Measurements from ENCODE around the gene GALT. TPM values are rescaled to one million over a fixed set of nuclear protein-coding genes. Genes with fewer than 3 reads are reported as not detected.
"Not testable (repeated sequence)": the region's sequence is repeated elsewhere in the genome, so short reads cannot be mapped to it uniquely, and the experiment has no call there.

Gene GALT
- total and polyA plus RNA-seq, 2 donors (not counting 1 experiment from before 2014, with no cell fraction given): 20.1 to 29.1 TPM

DNA sequence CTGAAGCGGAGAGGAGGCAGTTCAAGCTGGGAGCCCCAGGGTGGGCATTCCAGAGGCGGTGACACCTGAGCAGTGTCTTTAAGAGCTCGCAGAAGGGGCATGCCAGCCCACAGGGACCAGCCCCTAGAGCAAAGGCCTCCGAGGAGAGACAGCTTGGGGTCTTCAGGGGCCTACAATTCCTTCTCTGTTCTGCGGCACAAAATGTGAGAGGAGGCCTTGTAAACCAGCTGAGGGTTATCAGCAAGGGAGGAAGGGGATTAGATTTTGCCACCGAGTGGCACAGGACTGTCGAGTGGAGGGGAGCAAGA is 8.4 kb upstream of the GALT start:
- Histone ChIP-seq H3K4me1 (ENCODE audit: control insufficient read depth, extremely low read depth, insufficient read depth, low read length) (peaks cover 13% of the 10 kb centered on the region), H3K9me3 (ENCODE audit: control insufficient read depth, insufficient read depth, low read depth, low read length) (no peaks in the 10 kb centered on the region), H3K79me2 (ENCODE audit: control insufficient read depth, insufficient read depth, low read length) (peaks cover 19% of the 10 kb centered on the region), H3K9ac (ENCODE audit: insufficient read depth, low read length) (peak overlapping the region; percentile 77), H3K27me3 (ENCODE audit: control insufficient read depth, insufficient read depth, low read length) (no peaks in the 10 kb centered on the region), H3K4me3 (replicated peaks in 1 of 4; ENCODE audit: control extremely low read depth in 1 of 4, insufficient read depth in 1 of 4, low read depth in 3 of 4, low read length in 4 of 4) (peak overlapping the region; percentile 69 to 94 (median 82)), H3K36me3 (ENCODE audit: control insufficient read depth, insufficient read depth, low read length) (peaks cover 2% of the 10 kb centered on the region), H4K20me1 (ENCODE audit: control insufficient read depth, extremely low read depth, insufficient read depth, low read length) (no peaks in the 10 kb centered on the region), H3K27ac (ENCODE audit: insufficient read depth, low read length) (peak overlapping the region; percentile 71), H3K4me2 (ENCODE audit: extremely low read depth, insufficient read depth, low read length) (peak overlapping the region; percentile 99), H2AFZ (ENCODE audit: low read length) (peak overlapping the region; percentile 84)
- TF ChIP-seq, protein P1, sequence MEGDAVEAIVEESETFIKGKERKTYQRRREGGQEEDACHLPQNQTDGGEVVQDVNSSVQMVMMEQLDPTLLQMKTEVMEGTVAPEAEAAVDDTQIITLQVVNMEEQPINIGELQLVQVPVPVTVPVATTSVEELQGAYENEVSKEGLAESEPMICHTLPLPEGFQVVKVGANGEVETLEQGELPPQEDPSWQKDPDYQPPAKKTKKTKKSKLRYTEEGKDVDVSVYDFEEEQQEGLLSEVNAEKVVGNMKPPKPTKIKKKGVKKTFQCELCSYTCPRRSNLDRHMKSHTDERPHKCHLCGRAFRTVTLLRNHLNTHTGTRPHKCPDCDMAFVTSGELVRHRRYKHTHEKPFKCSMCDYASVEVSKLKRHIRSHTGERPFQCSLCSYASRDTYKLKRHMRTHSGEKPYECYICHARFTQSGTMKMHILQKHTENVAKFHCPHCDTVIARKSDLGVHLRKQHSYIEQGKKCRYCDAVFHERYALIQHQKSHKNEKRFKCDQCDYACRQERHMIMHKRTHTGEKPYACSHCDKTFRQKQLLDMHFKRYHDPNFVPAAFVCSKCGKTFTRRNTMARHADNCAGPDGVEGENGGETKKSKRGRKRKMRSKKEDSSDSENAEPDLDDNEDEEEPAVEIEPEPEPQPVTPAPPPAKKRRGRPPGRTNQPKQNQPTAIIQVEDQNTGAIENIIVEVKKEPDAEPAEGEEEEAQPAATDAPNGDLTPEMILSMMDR (conservative IDR thresholded peaks at IDR 0.05 in 1 of 2, IDR thresholded peaks at IDR 0.05 in 1 of 2; ENCODE audit: low read depth in 1 of 2, low read length in 2 of 2): no peak
- TF ChIP-seq EZH2 (IDR thresholded peaks at IDR 0.05; ENCODE audit: low read length, missing control alignments): no peak
- no peak for DNase-seq (ENCODE audit: low read depth in 2 of 2)

DNA sequence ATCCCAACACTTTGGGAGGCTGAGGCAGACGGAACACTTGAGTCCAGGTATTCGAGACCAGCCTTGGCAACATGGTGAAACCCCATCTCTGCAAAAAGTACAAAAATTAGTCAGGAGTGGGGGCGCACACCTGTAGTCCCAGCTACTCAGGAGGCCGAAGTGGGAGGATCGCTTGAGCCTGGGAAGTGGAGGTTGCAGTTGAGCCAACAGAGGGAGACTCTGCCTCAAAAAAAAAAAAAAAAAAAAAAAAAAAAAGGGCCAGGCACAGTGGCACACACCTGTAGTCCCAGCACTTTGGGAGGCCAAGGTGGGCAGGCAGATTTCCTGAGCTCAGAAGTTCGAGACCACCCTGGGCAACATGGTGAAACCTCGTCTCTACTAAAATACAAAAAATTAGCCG is 7.2 kb upstream of the GALT start:
- H3K4me1 ChIP-seq (ENCODE audit: control insufficient read depth, extremely low read depth, insufficient read depth, low read length): peaks cover 13% of the 10 kb centered on the region
- not testable (repeated sequence) for H2AFZ ChIP-seq (ENCODE audit: low read length); DNase-seq (ENCODE audit: low read depth in 2 of 2); H3K4me3 ChIP-seq (replicated peaks in 1 of 4; ENCODE audit: control extremely low read depth in 1 of 4, insufficient read depth in 1 of 4, low read depth in 3 of 4, low read length in 4 of 4); H3K36me3 ChIP-seq (ENCODE audit: control insufficient read depth, insufficient read depth, low read length); H3K9ac ChIP-seq (ENCODE audit: insufficient read depth, low read length); H3K9me3 ChIP-seq (ENCODE audit: control insufficient read depth, insufficient read depth, low read depth, low read length); H4K20me1 ChIP-seq (ENCODE audit: control insufficient read depth, extremely low read depth, insufficient read depth, low read length); H3K27ac ChIP-seq (ENCODE audit: insufficient read depth, low read length); H3K4me2 ChIP-seq (ENCODE audit: extremely low read depth, insufficient read depth, low read length); H3K27me3 ChIP-seq (ENCODE audit: control insufficient read depth, insufficient read depth, low read length)
- peaks cover 19% of the 10 kb centered on the region for H3K79me2 ChIP-seq (ENCODE audit: control insufficient read depth, insufficient read depth, low read length)

DNA sequence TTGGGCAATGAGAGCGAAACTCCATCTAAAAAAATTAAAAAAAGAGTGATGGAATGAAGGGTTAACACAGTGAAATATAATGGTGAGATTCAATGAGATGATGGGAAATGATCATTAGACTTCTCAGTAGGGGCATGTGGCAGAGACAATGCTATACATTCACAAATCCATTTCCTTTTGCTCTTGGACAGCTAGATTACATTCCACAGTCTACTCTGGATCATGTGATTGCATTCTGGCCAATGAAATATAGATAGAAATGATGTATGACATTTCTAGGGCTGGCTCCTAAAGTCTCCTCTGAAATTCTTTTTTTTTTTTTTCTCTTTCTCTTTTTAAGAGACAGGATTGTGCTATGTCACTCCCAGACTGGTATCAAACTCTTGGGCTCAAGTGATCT is 3.8 kb upstream of the GALT start:
- Histone ChIP-seq H3K4me3 (replicated peaks in 1 of 4; ENCODE audit: control extremely low read depth in 1 of 4, insufficient read depth in 1 of 4, low read depth in 3 of 4, low read length in 4 of 4) (no peak overlapping the region), H4K20me1 (ENCODE audit: control insufficient read depth, extremely low read depth, insufficient read depth, low read length) (no peaks in the 10 kb centered on the region), H3K4me1 (ENCODE audit: control insufficient read depth, extremely low read depth, insufficient read depth, low read length) (peaks cover 13% of the 10 kb centered on the region), H3K36me3 (ENCODE audit: control insufficient read depth, insufficient read depth, low read length) (no peaks in the 10 kb centered on the region), H3K27me3 (ENCODE audit: control insufficient read depth, insufficient read depth, low read length) (no peaks in the 10 kb centered on the region), H3K27ac (ENCODE audit: insufficient read depth, low read length) (no peak overlapping the region), H3K79me2 (ENCODE audit: control insufficient read depth, insufficient read depth, low read length) (peaks cover 5% of the 10 kb centered on the region), H2AFZ (ENCODE audit: low read length) (no peak overlapping the region), H3K4me2 (ENCODE audit: extremely low read depth, insufficient read depth, low read length) (no peak overlapping the region), H3K9ac (ENCODE audit: insufficient read depth, low read length) (no peak overlapping the region), H3K9me3 (ENCODE audit: control insufficient read depth, insufficient read depth, low read depth, low read length) (no peaks in the 10 kb centered on the region)
- TF ChIP-seq, protein P1 (conservative IDR thresholded peaks at IDR 0.05 in 1 of 2, IDR thresholded peaks at IDR 0.05 in 1 of 2; ENCODE audit: low read depth in 1 of 2, low read length in 2 of 2): no peak
- no peak for TF ChIP-seq EZH2 (IDR thresholded peaks at IDR 0.05; ENCODE audit: low read length, missing control alignments)
- DNase-seq (ENCODE audit: low read depth in 2 of 2): no peak
